WTC11 (cell line): ENCODE measurements around the gene POU5F1. TPM values are rescaled to one million over a fixed set of nuclear protein-coding genes. Genes with fewer than 3 reads are reported as not detected.

Source experiments
- ARID4B ChIP-seq: sonication (generic); formaldehyde crosslinking; IDR thresholded peaks from 2 replicates; pipeline ENCODE4 v1.8.0; 2023; ENCODE audit warnings: missing genetic modification reagents, mild to moderate bottlenecking, borderline replicate concordance
- CDX4 ChIP-seq: fragments of 250-450 bp; sonication (Bioruptor Pico); IDR thresholded peaks from 2 replicates; pipeline ENCODE4 v1.9.0; 2021; ENCODE audit warnings: moderate library complexity, mild to moderate bottlenecking, inconsistent platforms, borderline replicate concordance
- EMX1 ChIP-seq: fragments of 250-450 bp; sonication (Bioruptor Pico); IDR thresholded peaks from 2 replicates; pipeline ENCODE4 v1.8.0; 2021; ENCODE audit warnings: mild to moderate bottlenecking
- KAT7 ChIP-seq: sonication (generic); formaldehyde crosslinking; IDR thresholded peaks from 2 replicates; pipeline ENCODE4 v1.8.1; 2023; ENCODE audit warnings: missing genetic modification reagents, mild to moderate bottlenecking, borderline replicate concordance
- NFYB ChIP-seq: sonication (generic); formaldehyde crosslinking; conservative IDR thresholded peaks from 2 replicates; pipeline ENCODE4 v1.8.0; 2022; ENCODE audit warnings: low read depth, missing genetic modification reagents
- NR2C2 ChIP-seq: sonication (generic); formaldehyde crosslinking; IDR thresholded peaks from 2 replicates; pipeline ENCODE4 v1.8.0; 2022; ENCODE audit warnings: mild to moderate bottlenecking, missing genetic modification reagents
- STAT6 ChIP-seq: sonication (generic); formaldehyde crosslinking; conservative IDR thresholded peaks from 2 replicates; pipeline ENCODE4 v1.8.1; 2023; ENCODE audit warnings: mild to moderate bottlenecking, low read depth, missing genetic modification reagents, moderate library complexity
- TEAD1 ChIP-seq: sonication (generic); formaldehyde crosslinking; IDR thresholded peaks from 2 replicates; pipeline ENCODE4 v1.8.0; 2022; ENCODE audit warnings: mild to moderate bottlenecking, missing genetic modification reagents
- ZBTB21 ChIP-seq: sonication (generic); formaldehyde crosslinking; IDR thresholded peaks from 2 replicates; pipeline ENCODE4 v1.8.1; 2023; ENCODE audit warnings: mild to moderate bottlenecking, missing genetic modification reagents, borderline replicate concordance
- ZMAT4 ChIP-seq: fragments of 250-450 bp; sonication (Bioruptor Pico); IDR thresholded peaks from 2 replicates; pipeline ENCODE4 v1.9.0; 2021; ENCODE audit warnings: mild to moderate bottlenecking
- ZNF138 ChIP-seq: sonication (generic); formaldehyde crosslinking; conservative IDR thresholded peaks from 2 replicates; pipeline ENCODE4 v1.8.1; 2022; ENCODE audit warnings: mild to moderate bottlenecking, moderate library complexity, missing genetic modification reagents
- ZNF219 ChIP-seq: sonication (generic); formaldehyde crosslinking; IDR thresholded peaks from 2 replicates; pipeline ENCODE4 v1.8.0; 2023; ENCODE audit warnings: missing genetic modification reagents, mild to moderate bottlenecking, borderline replicate concordance
- ZNF232 ChIP-seq: sonication (generic); formaldehyde crosslinking; IDR thresholded peaks from 2 replicates; pipeline ENCODE4 v1.8.0; 2022; ENCODE audit warnings: mild to moderate bottlenecking, missing genetic modification reagents
- ZNF263 ChIP-seq: sonication (generic); formaldehyde crosslinking; IDR thresholded peaks from 2 replicates; pipeline ENCODE4 v1.8.1; 2022; ENCODE audit warnings: low read depth, mild to moderate bottlenecking, moderate library complexity, missing genetic modification reagents
- ZNF532 ChIP-seq: fragments of 250-450 bp; sonication (Bioruptor Pico); IDR thresholded peaks from 2 replicates; pipeline ENCODE4 v1.9.0; 2021; ENCODE audit warnings: mild to moderate bottlenecking, borderline replicate concordance
- ZNF671 ChIP-seq: fragments of 250-450 bp; sonication (Bioruptor Pico); IDR thresholded peaks from 2 replicates; pipeline ENCODE4 v1.8.0; 2021; ENCODE audit warnings: mild to moderate bottlenecking
- total RNA-seq: library from RNA; stranded (reverse); gene quantifications from 3 replicates; pipeline ENCODE4 v1.2.3, GENCODE V29; 2021
- TF ChIP-seq, protein P1 (sequence below): sonication (generic); formaldehyde crosslinking; IDR thresholded peaks from 2 replicates; pipeline ENCODE4 v1.8.1; 2023; ENCODE audit warnings: mild to moderate bottlenecking, missing genetic modification reagents, moderate library complexity
- TF ChIP-seq, protein P2 (sequence below): sonication (generic); formaldehyde crosslinking; IDR thresholded peaks from 2 replicates; pipeline ENCODE4 v1.8.0; 2022; ENCODE audit warnings: missing genetic modification reagents
- TF ChIP-seq, protein P3 (sequence below): sonication (generic); formaldehyde crosslinking; IDR thresholded peaks from 2 replicates; pipeline ENCODE4 v1.8.0; 2023; ENCODE audit warnings: missing genetic modification reagents
- TF ChIP-seq, protein P4 (sequence below): sonication (generic); formaldehyde crosslinking; IDR thresholded peaks from 2 replicates; pipeline ENCODE4 v1.8.1; 2023; ENCODE audit warnings: mild to moderate bottlenecking, missing genetic modification reagents

The POU5F1 gene
- total RNA-seq, 1 experiment from 2014 or later, result 2,735 TPM

DNA sequence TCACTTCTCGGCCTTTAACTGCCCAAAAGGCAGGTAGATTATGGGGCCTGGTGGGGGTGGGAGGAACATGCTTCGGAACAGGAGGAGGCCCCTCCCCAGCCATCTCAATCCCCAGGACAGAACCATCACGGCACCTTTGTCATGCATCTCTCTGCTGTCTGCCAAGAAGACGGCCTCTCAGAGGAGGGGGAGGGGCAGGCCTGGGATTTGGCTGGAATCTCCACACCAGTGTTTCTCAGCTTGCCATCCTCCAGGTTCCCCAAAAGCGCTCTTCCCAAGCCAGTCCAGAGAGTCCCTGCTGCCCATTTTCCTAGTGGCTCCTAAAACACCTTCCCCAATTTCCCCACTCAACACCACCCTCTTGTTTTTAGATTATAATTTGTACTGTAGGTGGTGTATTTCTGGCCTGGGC, 2.5 kb upstream of the POU5F1 start (continued):
- TF ChIP-seq STAT6 (no peak), ARID4B (CRISPR knock-in tag) (peak; percentile 90; the same call in 1 of the 2 replicates), ZNF671 (CRISPR knock-in tag) (no peak), ZNF263 (no peak), ZMAT4 (CRISPR knock-in tag) (0 out of 2 replicates have a peak, but pooled peaks have one; percentile 28), TEAD1 (CRISPR knock-in tag) (peak; percentile 97), ZNF532 (no peak), ZNF219 (CRISPR knock-in tag) (no peak), KAT7 (no peak), ZNF138 (no peak), NR2C2 (CRISPR knock-in tag) (no peak), CDX4 (CRISPR knock-in tag) (no peak), ZBTB21 (CRISPR knock-in tag) (no peak), EMX1 (CRISPR knock-in tag) (no peak), NFYB (CRISPR knock-in tag) (no peak), ZNF232 (CRISPR knock-in tag) (no peak)
- TF ChIP-seq, protein P1, sequence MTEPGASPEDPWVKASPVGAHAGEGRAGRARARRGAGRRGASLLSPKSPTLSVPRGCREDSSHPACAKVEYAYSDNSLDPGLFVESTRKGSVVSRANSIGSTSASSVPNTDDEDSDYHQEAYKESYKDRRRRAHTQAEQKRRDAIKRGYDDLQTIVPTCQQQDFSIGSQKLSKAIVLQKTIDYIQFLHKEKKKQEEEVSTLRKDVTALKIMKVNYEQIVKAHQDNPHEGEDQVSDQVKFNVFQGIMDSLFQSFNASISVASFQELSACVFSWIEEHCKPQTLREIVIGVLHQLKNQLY (CRISPR knock-in tag), result no peak
- TF ChIP-seq, protein P2, sequence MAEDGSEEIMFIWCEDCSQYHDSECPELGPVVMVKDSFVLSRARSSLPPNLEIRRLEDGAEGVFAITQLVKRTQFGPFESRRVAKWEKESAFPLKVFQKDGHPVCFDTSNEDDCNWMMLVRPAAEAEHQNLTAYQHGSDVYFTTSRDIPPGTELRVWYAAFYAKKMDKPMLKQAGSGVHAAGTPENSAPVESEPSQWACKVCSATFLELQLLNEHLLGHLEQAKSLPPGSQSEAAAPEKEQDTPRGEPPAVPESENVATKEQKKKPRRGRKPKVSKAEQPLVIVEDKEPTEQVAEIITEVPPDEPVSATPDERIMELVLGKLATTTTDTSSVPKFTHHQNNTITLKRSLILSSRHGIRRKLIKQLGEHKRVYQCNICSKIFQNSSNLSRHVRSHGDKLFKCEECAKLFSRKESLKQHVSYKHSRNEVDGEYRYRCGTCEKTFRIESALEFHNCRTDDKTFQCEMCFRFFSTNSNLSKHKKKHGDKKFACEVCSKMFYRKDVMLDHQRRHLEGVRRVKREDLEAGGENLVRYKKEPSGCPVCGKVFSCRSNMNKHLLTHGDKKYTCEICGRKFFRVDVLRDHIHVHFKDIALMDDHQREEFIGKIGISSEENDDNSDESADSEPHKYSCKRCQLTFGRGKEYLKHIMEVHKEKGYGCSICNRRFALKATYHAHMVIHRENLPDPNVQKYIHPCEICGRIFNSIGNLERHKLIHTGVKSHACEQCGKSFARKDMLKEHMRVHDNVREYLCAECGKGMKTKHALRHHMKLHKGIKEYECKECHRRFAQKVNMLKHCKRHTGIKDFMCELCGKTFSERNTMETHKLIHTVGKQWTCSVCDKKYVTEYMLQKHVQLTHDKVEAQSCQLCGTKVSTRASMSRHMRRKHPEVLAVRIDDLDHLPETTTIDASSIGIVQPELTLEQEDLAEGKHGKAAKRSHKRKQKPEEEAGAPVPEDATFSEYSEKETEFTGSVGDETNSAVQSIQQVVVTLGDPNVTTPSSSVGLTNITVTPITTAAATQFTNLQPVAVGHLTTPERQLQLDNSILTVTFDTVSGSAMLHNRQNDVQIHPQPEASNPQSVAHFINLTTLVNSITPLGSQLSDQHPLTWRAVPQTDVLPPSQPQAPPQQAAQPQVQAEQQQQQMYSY, result peak; percentile 85
- TF ChIP-seq, protein P3, sequence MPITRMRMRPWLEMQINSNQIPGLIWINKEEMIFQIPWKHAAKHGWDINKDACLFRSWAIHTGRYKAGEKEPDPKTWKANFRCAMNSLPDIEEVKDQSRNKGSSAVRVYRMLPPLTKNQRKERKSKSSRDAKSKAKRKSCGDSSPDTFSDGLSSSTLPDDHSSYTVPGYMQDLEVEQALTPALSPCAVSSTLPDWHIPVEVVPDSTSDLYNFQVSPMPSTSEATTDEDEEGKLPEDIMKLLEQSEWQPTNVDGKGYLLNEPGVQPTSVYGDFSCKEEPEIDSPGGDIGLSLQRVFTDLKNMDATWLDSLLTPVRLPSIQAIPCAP, result peak; percentile 81
- TF ChIP-seq, protein P4, sequence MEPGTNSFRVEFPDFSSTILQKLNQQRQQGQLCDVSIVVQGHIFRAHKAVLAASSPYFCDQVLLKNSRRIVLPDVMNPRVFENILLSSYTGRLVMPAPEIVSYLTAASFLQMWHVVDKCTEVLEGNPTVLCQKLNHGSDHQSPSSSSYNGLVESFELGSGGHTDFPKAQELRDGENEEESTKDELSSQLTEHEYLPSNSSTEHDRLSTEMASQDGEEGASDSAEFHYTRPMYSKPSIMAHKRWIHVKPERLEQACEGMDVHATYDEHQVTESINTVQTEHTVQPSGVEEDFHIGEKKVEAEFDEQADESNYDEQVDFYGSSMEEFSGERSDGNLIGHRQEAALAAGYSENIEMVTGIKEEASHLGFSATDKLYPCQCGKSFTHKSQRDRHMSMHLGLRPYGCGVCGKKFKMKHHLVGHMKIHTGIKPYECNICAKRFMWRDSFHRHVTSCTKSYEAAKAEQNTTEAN (CRISPR knock-in tag), result peak; percentile 70; the same call in 1 of the 2 replicates
